Smooth muscle cell (in vitro differentiated cells): ENCODE data around the gene SLC44A1. TPM values are rescaled to one million over a fixed set of nuclear protein-coding genes. Genes with fewer than 3 reads are reported as not detected.

Source experiments
- DNase-seq: peaks from one replicate; lab custom pipeline; 2025; ENCODE audit not compliant: unreplicated experiment; lab: John Stamatoyannopoulos, UW
- H2AFZ ChIP-seq: fragments of 200-600 bp; sonication (generic); 2 replicates; pipeline ENCODE4 v1.6.0; 2016; ENCODE audit warnings: antibody characterized with exemption, low read depth, mild to moderate bottlenecking
- H3F3A ChIP-seq: fragments of 200-600 bp; sonication (generic); 2 replicates; pipeline ENCODE4 v1.6.0; 2017; ENCODE audit warnings: antibody characterized with exemption, low read depth
- H3K27ac ChIP-seq: fragments of 200-600 bp; sonication (generic); 2 replicates; pipeline ENCODE4 v1.5.1; 2016; ENCODE audit warnings: low read depth, mild to moderate bottlenecking
- H3K27me3 ChIP-seq: fragments of 200-600 bp; sonication (generic); 2 replicates; pipeline ENCODE4 v1.6.1; 2016; ENCODE audit warnings: low read depth, mild to moderate bottlenecking
- H3K36me3 ChIP-seq: fragments of 200-600 bp; sonication (generic); 2 replicates; pipeline ENCODE4 v1.5.1; 2016; ENCODE audit warnings: low read depth
- H3K4me1 ChIP-seq: fragments of 200-600 bp; sonication (generic); 2 replicates; pipeline ENCODE4 v1.5.1; 2016; ENCODE audit warnings: low read depth
- H3K4me2 ChIP-seq: fragments of 200-600 bp; sonication (generic); 2 replicates; pipeline ENCODE4 v1.6.0; 2016; ENCODE audit warnings: mild to moderate bottlenecking
- H3K4me3 ChIP-seq: fragments of 200-600 bp; sonication (generic); 2 replicates; pipeline ENCODE4 v1.5.1; 2016; ENCODE audit warnings: mild to moderate bottlenecking
- H3K79me2 ChIP-seq: fragments of 200-600 bp; sonication (generic); 2 replicates; pipeline ENCODE4 v1.6.0; 2016; ENCODE audit warnings: low read depth, mild to moderate bottlenecking
- H3K9ac ChIP-seq: fragments of 200-600 bp; sonication (generic); 2 replicates; pipeline ENCODE4 v1.6.0; 2016; ENCODE audit warnings: low read depth
- H3K9me3 ChIP-seq: fragments of 200-600 bp; sonication (generic); replicated peaks from 2 replicates; pipeline ENCODE4 v1.5.1; 2016; ENCODE audit warnings: low read depth
- H4K20me1 ChIP-seq: fragments of 200-600 bp; sonication (generic); 2 replicates; pipeline ENCODE4 v1.6.0; 2016; ENCODE audit warnings: low read depth
- WGBS: methylation state at CpG from one replicate; pipeline ENCODE4 v1.1.7; 2016; ENCODE audit warnings: low lambda C conversion rate; 5-methylcytosine and 5-hydroxymethylcytosine counted together
- polyA plus RNA-seq: library from polyadenylated mRNA; unstranded; fragments of >200 nt; fragmentation: Nextera tagmentation; extraction: Ambion mirVana; gene quantifications from 2 replicates; pipeline ENCODE4 v1.2.1, GENCODE V29; 2016
- total RNA-seq: library from RNA; depleted of rRNA; stranded (reverse); fragments of >200 nt; gene quantifications from 2 replicates; pipeline ENCODE4 v1.2.3, GENCODE V29; 2014
- TF ChIP-seq, protein P1 (sequence below): fragments of 200-600 bp; sonication (generic); IDR thresholded peaks from 2 replicates; pipeline ENCODE4 v1.5.1; 2017; ENCODE audit warnings: borderline replicate concordance, mild to moderate bottlenecking, antibody characterized with exemption; ENCODE audit not compliant: insufficient read depth, poor library complexity, severe bottlenecking

Gene SLC44A1
- total and polyA plus RNA-seq, 2 experiments from 2014 or later, result 14.0 to 22.2 TPM

DNA sequence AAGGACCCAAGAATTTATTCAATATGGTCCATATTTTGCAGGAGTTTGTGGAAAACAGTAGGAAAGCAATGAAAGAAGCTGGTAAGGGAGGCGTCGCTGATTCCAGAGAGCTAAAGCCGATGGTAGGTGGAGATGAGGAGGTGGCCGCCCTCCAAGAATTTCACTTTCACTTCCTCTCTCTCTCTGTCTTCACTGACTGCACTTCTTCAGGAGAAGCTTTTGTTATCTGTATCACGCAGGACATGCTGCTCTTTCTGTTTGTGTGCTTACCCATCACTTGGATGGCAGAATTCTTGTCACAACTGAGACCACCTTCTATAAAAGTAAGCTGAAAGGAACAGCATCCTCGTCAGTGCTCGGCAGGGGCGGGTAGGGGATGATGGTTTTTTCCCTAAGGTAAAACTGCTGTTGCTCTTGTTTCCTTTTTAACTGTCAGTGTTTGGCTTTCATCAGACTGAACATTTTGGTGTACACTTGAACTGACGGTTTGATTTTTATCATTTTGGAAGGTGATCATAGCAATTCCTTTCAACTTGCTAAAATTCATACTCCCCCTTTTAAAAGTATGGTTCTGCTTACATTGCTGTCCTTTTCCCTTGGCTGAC is 141.0 kb downstream of the SLC44A1 start:
- no peaks in the 10 kb centered on the region for H4K20me1 ChIP-seq
- no peak for DNase-seq
- H3K9me3 ChIP-seq, result no peaks in the 10 kb centered on the region
- H3K36me3 ChIP-seq, result no peaks in the 10 kb centered on the region
- H3K4me2 ChIP-seq, result no peak overlapping the region
- no peak overlapping the region for H3K9ac ChIP-seq
- TF ChIP-seq, protein P1, sequence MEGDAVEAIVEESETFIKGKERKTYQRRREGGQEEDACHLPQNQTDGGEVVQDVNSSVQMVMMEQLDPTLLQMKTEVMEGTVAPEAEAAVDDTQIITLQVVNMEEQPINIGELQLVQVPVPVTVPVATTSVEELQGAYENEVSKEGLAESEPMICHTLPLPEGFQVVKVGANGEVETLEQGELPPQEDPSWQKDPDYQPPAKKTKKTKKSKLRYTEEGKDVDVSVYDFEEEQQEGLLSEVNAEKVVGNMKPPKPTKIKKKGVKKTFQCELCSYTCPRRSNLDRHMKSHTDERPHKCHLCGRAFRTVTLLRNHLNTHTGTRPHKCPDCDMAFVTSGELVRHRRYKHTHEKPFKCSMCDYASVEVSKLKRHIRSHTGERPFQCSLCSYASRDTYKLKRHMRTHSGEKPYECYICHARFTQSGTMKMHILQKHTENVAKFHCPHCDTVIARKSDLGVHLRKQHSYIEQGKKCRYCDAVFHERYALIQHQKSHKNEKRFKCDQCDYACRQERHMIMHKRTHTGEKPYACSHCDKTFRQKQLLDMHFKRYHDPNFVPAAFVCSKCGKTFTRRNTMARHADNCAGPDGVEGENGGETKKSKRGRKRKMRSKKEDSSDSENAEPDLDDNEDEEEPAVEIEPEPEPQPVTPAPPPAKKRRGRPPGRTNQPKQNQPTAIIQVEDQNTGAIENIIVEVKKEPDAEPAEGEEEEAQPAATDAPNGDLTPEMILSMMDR, result no peak
- no peak overlapping the region for H2AFZ ChIP-seq
- no peaks in the 10 kb centered on the region for H3F3A ChIP-seq
- H3K79me2 ChIP-seq, result no peaks in the 10 kb centered on the region
- no peak overlapping the region for H3K4me3 ChIP-seq
- peaks cover 9% of the 10 kb centered on the region for H3K4me1 ChIP-seq
- 91% methylated on average over 9 of the region's 9 CpGs for WGBS
- no peak overlapping the region for H3K27ac ChIP-seq
- H3K27me3 ChIP-seq, result no peaks in the 10 kb centered on the region

DNA sequence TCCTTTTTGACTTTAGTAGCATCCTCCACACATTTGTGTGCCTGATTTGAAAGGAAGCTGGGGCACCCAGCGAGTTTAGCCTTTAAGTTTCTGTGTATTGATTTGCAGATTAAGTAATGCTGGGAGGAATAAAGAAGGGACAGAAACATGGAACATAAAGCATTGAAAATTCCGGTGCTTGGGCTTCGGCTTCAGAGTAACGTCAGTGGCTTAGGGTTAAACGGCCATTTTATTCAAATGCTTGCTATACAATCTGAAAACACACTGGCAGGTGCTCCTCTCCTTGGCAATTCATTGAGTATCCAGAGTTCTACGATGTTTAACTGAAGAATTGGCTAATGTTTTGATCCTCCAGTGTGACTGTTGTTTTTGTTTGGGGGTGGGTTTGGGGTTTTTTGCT is 145.3 kb downstream of the SLC44A1 start:
- no peaks in the 10 kb centered on the region for H3K36me3 ChIP-seq
- H3K4me3 ChIP-seq, result no peak overlapping the region
- no peaks in the 10 kb centered on the region for H4K20me1 ChIP-seq
- H3K4me2 ChIP-seq, result no peak overlapping the region
- 87% methylated on average over 6 of the region's 6 CpGs for WGBS
- H3K79me2 ChIP-seq, result no peaks in the 10 kb centered on the region
- no peak for DNase-seq
- H3K4me1 ChIP-seq, result peaks cover 18% of the 10 kb centered on the region
- H3K27me3 ChIP-seq, result no peaks in the 10 kb centered on the region
- no peak overlapping the region for H2AFZ ChIP-seq
- H3F3A ChIP-seq, result no peaks in the 10 kb centered on the region
- TF ChIP-seq, protein P1, result no peak
- no peaks in the 10 kb centered on the region for H3K9me3 ChIP-seq
- no peak overlapping the region for H3K9ac ChIP-seq
- H3K27ac ChIP-seq, result no peak overlapping the region

DNA sequence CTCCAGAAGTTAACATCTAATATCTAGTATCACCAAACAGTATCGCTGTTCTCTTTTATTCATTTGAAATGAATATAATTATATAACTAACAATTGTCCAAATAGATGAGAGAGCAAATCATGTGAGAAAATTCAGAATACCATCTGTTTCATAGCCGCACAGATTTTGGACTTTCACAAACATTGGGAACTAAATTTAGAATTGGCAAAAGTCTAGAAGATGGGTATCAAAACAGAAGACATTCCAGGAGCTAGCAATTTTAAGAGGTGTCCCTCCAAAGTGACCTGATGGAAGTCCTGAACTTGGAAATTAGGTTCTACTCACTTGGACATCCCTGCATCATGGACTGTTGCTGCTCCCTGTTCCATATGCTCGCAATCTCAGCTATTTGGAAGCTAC is 146.4 kb downstream of the SLC44A1 start:
- H3K9ac ChIP-seq, result no peak overlapping the region
- DNase-seq, result no peak
- no peak overlapping the region for H2AFZ ChIP-seq
- H4K20me1 ChIP-seq, result no peaks in the 10 kb centered on the region
- H3K4me2 ChIP-seq, result no peak overlapping the region
- no peaks in the 10 kb centered on the region for H3K36me3 ChIP-seq
- TF ChIP-seq, protein P1, result no peak
- H3F3A ChIP-seq, result no peaks in the 10 kb centered on the region
- no peak overlapping the region for H3K27ac ChIP-seq
- H3K4me1 ChIP-seq, result peaks cover 18% of the 10 kb centered on the region
- H3K27me3 ChIP-seq, result no peaks in the 10 kb centered on the region
- WGBS, result 97% methylated on average over 3 of the region's 3 CpGs
- no peaks in the 10 kb centered on the region for H3K79me2 ChIP-seq
- H3K4me3 ChIP-seq, result no peak overlapping the region
- H3K9me3 ChIP-seq, result no peaks in the 10 kb centered on the region

DNA sequence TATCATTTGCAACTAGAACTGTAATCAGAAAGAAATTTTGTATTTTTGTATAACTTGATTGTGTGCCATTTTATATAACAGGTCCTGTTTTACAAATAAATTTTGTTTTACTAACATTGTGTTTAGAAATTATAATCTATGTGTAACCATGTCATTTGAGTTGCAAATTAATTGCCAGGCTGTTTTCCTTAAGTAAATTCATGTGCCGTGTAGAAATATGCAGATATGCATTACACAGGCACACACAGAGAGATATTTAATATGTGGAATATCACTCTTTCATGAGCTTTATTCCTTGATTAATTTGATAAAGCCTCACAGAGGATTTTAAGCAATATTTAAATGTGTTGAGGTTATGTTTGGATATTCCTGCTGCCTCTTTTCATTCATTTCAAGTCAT is 146.8 kb downstream of the SLC44A1 start:
- no peaks in the 10 kb centered on the region for H3K9me3 ChIP-seq
- no peaks in the 10 kb centered on the region for H3K36me3 ChIP-seq
- no peak overlapping the region for H3K4me3 ChIP-seq
- H3K79me2 ChIP-seq, result no peaks in the 10 kb centered on the region
- H2AFZ ChIP-seq, result no peak overlapping the region
- DNase-seq, result no peak
- no peak overlapping the region for H3K4me2 ChIP-seq
- H3F3A ChIP-seq, result no peaks in the 10 kb centered on the region
- no peak overlapping the region for H3K27ac ChIP-seq
- no peak overlapping the region for H3K9ac ChIP-seq
- TF ChIP-seq, protein P1, result no peak
- H3K4me1 ChIP-seq, result peaks cover 18% of the 10 kb centered on the region
- WGBS, result 95% methylated on average over 1 of the region's 1 CpG
- H3K27me3 ChIP-seq, result no peaks in the 10 kb centered on the region
- no peaks in the 10 kb centered on the region for H4K20me1 ChIP-seq
